WTC11 (cell line): ENCODE data around the gene SCPEP1. TPM values are rescaled to one million over a fixed set of nuclear protein-coding genes. Genes with fewer than 3 reads are reported as not detected.

Experiments used
- ATAC-seq: fragments of 200-7000 bp; cut with Tn5 transposase; 2 replicates; pipeline ENCODE4 v1.10.0; 2021; ENCODE audit warnings: mild to moderate bottlenecking, moderate library complexity
- CTCF ChIA-PET: fragments of 300-600 bp; sonication (Branson Sonifier 250); formaldehyde crosslinking; loops from one replicate; lab custom pipeline; 2021; ENCODE audit warnings: antibody characterized with exemption; lab: Charles Lee
- POLR2A ChIA-PET: fragments of 350-600 bp; sonication (Branson Sonifier 250); formaldehyde crosslinking; loops from one replicate; lab custom pipeline; 2021; ENCODE audit warnings: antibody characterized with exemption; lab: Charles Lee
- DNase-seq: peaks from one replicate; pipeline ENCODE4 v3.0.0; 2021; ENCODE audit warnings: low spot score
- H3K27ac Mint-ChIP-seq: 2 replicates; pipeline ENCODE4 v1.8.0; 2021; ENCODE audit warnings: mixed read lengths
- H3K27me3 Mint-ChIP-seq: 2 replicates; pipeline ENCODE4 v1.8.0; 2021; ENCODE audit warnings: low read depth, mild to moderate bottlenecking, moderate library complexity, mixed read lengths
- H3K36me3 Mint-ChIP-seq: 2 replicates; pipeline ENCODE4 v1.8.0; 2021; ENCODE audit warnings: mixed read lengths
- H3K4me1 Mint-ChIP-seq: 2 replicates; pipeline ENCODE4 v1.8.0; 2022; ENCODE audit warnings: mixed read lengths
- H3K4me3 Mint-ChIP-seq: 2 replicates; pipeline ENCODE4 v1.8.0; 2021; ENCODE audit warnings: mild to moderate bottlenecking, moderate library complexity, mixed read lengths
- H3K9me3 Mint-ChIP-seq: 2 replicates; pipeline ENCODE4 v1.8.0; 2021; ENCODE audit warnings: mixed read lengths
- AR ChIP-seq: fragments of 250-450 bp; sonication (Bioruptor Pico); IDR thresholded peaks from 2 replicates; pipeline ENCODE4 v1.9.0; 2021; ENCODE audit warnings: mild to moderate bottlenecking
- ATF2 ChIP-seq: sonication (generic); formaldehyde crosslinking; IDR thresholded peaks from 2 replicates; pipeline ENCODE4 v1.8.1; 2022; ENCODE audit warnings: low read depth, missing genetic modification reagents, borderline replicate concordance
- ATF6 ChIP-seq: sonication (generic); formaldehyde crosslinking; IDR thresholded peaks from 2 replicates; pipeline ENCODE4 v1.8.1; 2023; ENCODE audit warnings: mild to moderate bottlenecking, missing genetic modification reagents
- ETV6 ChIP-seq: sonication (generic); formaldehyde crosslinking; IDR thresholded peaks from 2 replicates; pipeline ENCODE4 v1.8.1; 2022; ENCODE audit warnings: mild to moderate bottlenecking, missing genetic modification reagents
- GABPB1 ChIP-seq: sonication (generic); formaldehyde crosslinking; IDR thresholded peaks from 2 replicates; pipeline ENCODE4 v1.8.1; 2023; ENCODE audit warnings: mild to moderate bottlenecking, missing genetic modification reagents
- GTF2I ChIP-seq: fragments of 250-450 bp; sonication (Bioruptor Pico); conservative IDR thresholded peaks from 2 replicates; pipeline ENCODE4 v1.4.0; 2021; ENCODE audit warnings: mild to moderate bottlenecking
- NR2C2 ChIP-seq: sonication (generic); formaldehyde crosslinking; IDR thresholded peaks from 2 replicates; pipeline ENCODE4 v1.8.0; 2022; ENCODE audit warnings: mild to moderate bottlenecking, missing genetic modification reagents
- PRDM15 ChIP-seq: sonication (generic); formaldehyde crosslinking; IDR thresholded peaks from 2 replicates; pipeline ENCODE4 v1.8.0; 2022; ENCODE audit warnings: missing genetic modification reagents
- TEAD1 ChIP-seq: sonication (generic); formaldehyde crosslinking; IDR thresholded peaks from 2 replicates; pipeline ENCODE4 v1.8.0; 2022; ENCODE audit warnings: mild to moderate bottlenecking, missing genetic modification reagents
- USF2 ChIP-seq: sonication (generic); formaldehyde crosslinking; IDR thresholded peaks from 2 replicates; pipeline ENCODE4 v1.8.1; 2023; ENCODE audit warnings: mild to moderate bottlenecking, missing genetic modification reagents, moderate library complexity
- ZNF121 ChIP-seq: sonication (generic); formaldehyde crosslinking; IDR thresholded peaks from 2 replicates; pipeline ENCODE4 v1.8.0; 2023; ENCODE audit warnings: missing genetic modification reagents
- ZNF671 ChIP-seq: fragments of 250-450 bp; sonication (Bioruptor Pico); IDR thresholded peaks from 2 replicates; pipeline ENCODE4 v1.8.0; 2021; ENCODE audit warnings: mild to moderate bottlenecking
- total RNA-seq: library from RNA; stranded (reverse); gene quantifications from 3 replicates; pipeline ENCODE4 v1.2.3, GENCODE V29; 2021
- TF ChIP-seq, protein P1 (sequence below): fragments of 250-450 bp; sonication (Bioruptor Pico); conservative IDR thresholded peaks from 2 replicates; pipeline ENCODE4 v1.9.0; 2021; ENCODE audit warnings: mild to moderate bottlenecking

Gene SCPEP1
- total RNA-seq, 1 experiment from 2014 or later: 49.3 TPM

DNA sequence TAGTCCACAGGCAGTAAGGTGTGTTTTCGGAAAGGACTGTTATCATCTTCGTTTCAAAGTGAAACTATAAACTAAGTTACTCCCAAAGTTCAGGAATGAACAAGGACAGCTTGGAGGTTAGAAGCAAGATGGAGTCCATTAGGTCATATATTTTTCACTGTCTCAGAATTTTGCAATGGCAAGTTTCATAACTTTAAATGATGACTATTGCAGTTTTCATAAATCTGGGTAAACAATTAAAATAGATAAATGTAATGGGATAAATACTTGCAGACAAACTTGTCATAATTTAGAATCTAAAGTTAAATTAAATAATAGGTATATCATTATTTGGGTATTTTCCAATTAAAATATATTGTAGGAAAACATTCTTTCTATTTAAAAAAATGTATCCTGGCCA is 49.3 kb upstream of the SCPEP1 start (continued):
- TF ChIP-seq PRDM15 (no peak), NR2C2 (no peak), TEAD1 (CRISPR knock-in tag) (no peak), ZNF121 (no peak), ATF6 (CRISPR knock-in tag) (no peak)

- ATAC-seq (no peak), DNase-seq (no peak)
- H3K4me1 Mint-ChIP-seq: peaks cover 27% of the 10 kb centered on the region
- CTCF ChIA-PET: no interaction called here
- H3K36me3 Mint-ChIP-seq: peaks cover 61% of the 10 kb centered on the region
- peaks cover 57% of the 10 kb centered on the region for H3K9me3 Mint-ChIP-seq
- TF ChIP-seq AR (no peak), ZNF671 (no peak), GABPB1 (CRISPR knock-in tag) (no peak), USF2 (CRISPR knock-in tag) (no peak), GTF2I (CRISPR knock-in tag) (no peak), NR2C2 (no peak), ETV6 (CRISPR knock-in tag) (no peak), ATF2 (CRISPR knock-in tag) (no peak)
- TF ChIP-seq, protein P1, sequence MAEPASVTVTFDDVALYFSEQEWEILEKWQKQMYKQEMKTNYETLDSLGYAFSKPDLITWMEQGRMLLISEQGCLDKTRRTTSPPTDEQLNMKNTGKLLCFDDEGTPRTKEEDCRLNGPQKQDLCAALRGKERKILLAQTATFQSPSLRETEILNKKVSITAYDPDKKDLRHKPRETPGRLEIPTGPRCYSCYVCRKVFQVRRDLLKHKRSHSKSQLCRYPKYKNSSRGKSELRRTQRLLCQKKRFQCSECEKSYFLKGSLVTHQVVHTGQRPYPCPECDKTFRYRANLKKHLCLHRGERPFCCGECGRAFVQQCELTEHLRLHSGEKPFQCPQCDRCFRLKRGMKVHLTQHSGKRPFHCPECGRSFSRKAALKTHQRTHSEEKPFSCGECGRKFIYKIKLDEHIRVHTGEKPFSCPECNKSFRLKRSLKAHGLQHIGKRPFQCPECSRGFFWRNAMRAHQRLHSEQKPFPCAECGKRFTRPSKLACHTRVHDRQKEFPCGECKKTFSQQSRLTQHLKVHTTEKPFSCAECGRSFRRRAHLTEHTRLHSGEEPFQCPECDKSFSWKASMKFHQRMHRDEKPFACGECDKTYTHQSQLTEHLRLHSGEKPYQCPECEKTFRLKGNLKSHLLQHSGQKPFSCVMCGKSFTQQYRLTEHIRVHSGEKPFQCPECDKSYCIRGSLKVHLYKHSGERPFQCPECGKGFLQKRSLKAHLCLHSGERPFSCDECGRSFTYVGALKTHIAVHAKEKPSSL (CRISPR knock-in tag): no peak
- TF ChIP-seq, all 79 proteins: peak for 0
- no peaks in the 10 kb centered on the region; the same call in 1 of the 2 replicates for H3K27me3 Mint-ChIP-seq
- no peak overlapping the region for H3K4me3 Mint-ChIP-seq
- H3K27ac Mint-ChIP-seq: no peak overlapping the region
- POLR2A ChIA-PET: no interaction called here
Measured at GRCh38 chr17:56929362-56929969, 48.5 kb upstream of the SCPEP1 start.
